Astrocyte (in vitro differentiated cells and primary cell): ENCODE results near the gene USP34.

Source experiments
- EZH2 ChIP-seq: IDR thresholded peaks from 2 replicates; pipeline ENCODE4 v1.6.1; 2012; ENCODE audit warnings: mild to moderate bottlenecking, low read length, inconsistent platforms; ENCODE audit not compliant: insufficient read depth
- TF ChIP-seq, protein P1 (sequence below): IDR thresholded peaks from 2 replicates; pipeline ENCODE4 v1.5.1; 2011; ENCODE audit warnings: low read depth, mild to moderate bottlenecking, inconsistent platforms, low read length, moderate library complexity; ENCODE audit not compliant: insufficient read depth

DNA sequence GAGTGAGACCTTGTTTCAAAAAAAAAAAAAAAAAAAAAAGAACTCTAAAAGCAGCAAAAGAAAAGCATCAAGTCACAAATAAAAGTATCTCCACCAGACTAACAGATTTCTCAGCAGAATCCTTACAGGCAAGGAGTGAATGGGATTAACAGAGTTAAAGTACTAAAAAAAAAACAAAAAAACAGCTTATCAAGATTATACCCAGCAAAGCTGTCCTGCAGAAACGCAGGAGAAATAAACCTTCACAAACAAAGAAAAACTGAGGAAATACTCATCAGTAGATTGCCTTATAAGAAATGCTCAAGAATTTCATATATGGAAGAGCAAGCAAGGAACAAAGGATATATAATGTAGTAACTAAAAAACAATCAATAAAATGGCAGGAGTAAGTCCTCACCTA lies 35.6 kb downstream of the USP34 start:
- TF ChIP-seq, protein P1, sequence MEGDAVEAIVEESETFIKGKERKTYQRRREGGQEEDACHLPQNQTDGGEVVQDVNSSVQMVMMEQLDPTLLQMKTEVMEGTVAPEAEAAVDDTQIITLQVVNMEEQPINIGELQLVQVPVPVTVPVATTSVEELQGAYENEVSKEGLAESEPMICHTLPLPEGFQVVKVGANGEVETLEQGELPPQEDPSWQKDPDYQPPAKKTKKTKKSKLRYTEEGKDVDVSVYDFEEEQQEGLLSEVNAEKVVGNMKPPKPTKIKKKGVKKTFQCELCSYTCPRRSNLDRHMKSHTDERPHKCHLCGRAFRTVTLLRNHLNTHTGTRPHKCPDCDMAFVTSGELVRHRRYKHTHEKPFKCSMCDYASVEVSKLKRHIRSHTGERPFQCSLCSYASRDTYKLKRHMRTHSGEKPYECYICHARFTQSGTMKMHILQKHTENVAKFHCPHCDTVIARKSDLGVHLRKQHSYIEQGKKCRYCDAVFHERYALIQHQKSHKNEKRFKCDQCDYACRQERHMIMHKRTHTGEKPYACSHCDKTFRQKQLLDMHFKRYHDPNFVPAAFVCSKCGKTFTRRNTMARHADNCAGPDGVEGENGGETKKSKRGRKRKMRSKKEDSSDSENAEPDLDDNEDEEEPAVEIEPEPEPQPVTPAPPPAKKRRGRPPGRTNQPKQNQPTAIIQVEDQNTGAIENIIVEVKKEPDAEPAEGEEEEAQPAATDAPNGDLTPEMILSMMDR: no peak
- no peak for TF ChIP-seq EZH2
